K562 (cell line): ENCODE results near the gene FIBP. TPM values are rescaled to one million over a fixed set of nuclear protein-coding genes. Genes with fewer than 3 reads are reported as not detected.

Source experiments
- ATAC-seq: fragments of 200-7000 bp; cut with Tn5 transposase; 3 replicates; pipeline ENCODE4 v1.9.1; 2020; ENCODE audit warnings: moderate library complexity
- BruUV-seq: library from RNA; stranded (reverse); fragments of 400-500 nt; replicated peaks from 2 replicates; lab custom pipeline; 2021; lab: Mats Ljungman, UMichigan
- CTCF ChIA-PET: fragments of 300-600 bp; formaldehyde crosslinking; extraction: SDS; loops from one replicate; lab custom pipeline; 2021; ENCODE audit warnings: low intra/inter-chr PET ratio; lab: Yijun Ruan, JAX
- POLR2A ChIA-PET: fragments of 300-600, 350-650 bp; sonication (Branson Sonifier 250); formaldehyde crosslinking; extraction: SDS; loops from one replicate; lab custom pipeline; 2021; ENCODE audit warnings: antibody characterized with exemption, inconsistent platforms; lab: Yijun Ruan, JAX
- DNase-seq, 4 experiments: peaks; one replicate each; pipeline versions ENCODE4 v3.0.0 to v3.0.0-alpha.2; 2011 to 2018; ENCODE audit warnings: low spot score in 3 of 4, mixed read lengths in 3 of 4; ENCODE audit errors: extremely low read depth in 1 of 4
- FAIRE-seq: peaks from 2 replicates; lab custom pipeline; 2011; peaks lifted over from hg19 to GRCh38; lab: Jason Lieb, UNC
- H2AFZ ChIP-seq: 2 replicates; pipeline ENCODE4 v1.6.0; 2011; ENCODE audit warnings: low read depth, low read length, control low read depth, inconsistent platforms
- H3K27ac ChIP-seq: fragments of 200-600 bp; 3 replicates; pipeline ENCODE4 v1.8.0; 2011; ENCODE audit warnings: low read depth, mild to moderate bottlenecking, control low read depth, inconsistent platforms, low read length, moderate library complexity, mixed read lengths; ENCODE audit errors: extremely low read depth
- H3K27me3 ChIP-seq, 2 experiments: fragments of 300-600 bp in 1 of 2; 2 replicates in 1 of 2; 3 replicates in 1 of 2; pipeline versions ENCODE4 v1.6.0 to v1.8.0; 2011; ENCODE audit warnings: inconsistent platforms in 2 of 2, low read length in 2 of 2, mild to moderate bottlenecking in 1 of 2, mixed read lengths in 1 of 2, moderate library complexity in 1 of 2; ENCODE audit not compliant: control insufficient read depth in 2 of 2, insufficient read depth in 2 of 2
- H3K36me3 ChIP-seq: fragments of 300-600 bp; 3 replicates; pipeline ENCODE4 v1.8.0; 2011; ENCODE audit warnings: mild to moderate bottlenecking, low read length, inconsistent platforms; ENCODE audit not compliant: control insufficient read depth, insufficient read depth
- H3K4me1 ChIP-seq, 2 experiments: fragments of 200-600 bp in 1 of 2; replicated peaks in 1 of 2; 2 replicates in 1 of 2; 3 replicates in 1 of 2; pipeline versions ENCODE4 v1.5.1 to v1.8.0; 2011; ENCODE audit warnings: inconsistent platforms in 2 of 2, low read length in 2 of 2, mild to moderate bottlenecking in 1 of 2, mixed read lengths in 1 of 2, moderate library complexity in 1 of 2; ENCODE audit not compliant: control insufficient read depth in 2 of 2, insufficient read depth in 2 of 2
- H3K4me2 ChIP-seq: 2 replicates; pipeline ENCODE4 v1.6.1; 2011; ENCODE audit warnings: low read length, control low read depth, inconsistent platforms, mixed read lengths; ENCODE audit not compliant: insufficient read depth
- H3K4me3 ChIP-seq: fragments of 200-600 bp; sonication (generic), shearing (Covaris generic); 2 replicates; pipeline ENCODE4 v1.5.1; 2016; ENCODE audit warnings: control low read depth, inconsistent platforms
- H3K79me2 ChIP-seq: fragments of 200-600 bp; 3 replicates; pipeline ENCODE4 v1.8.0; 2011; ENCODE audit warnings: low read length, inconsistent platforms; ENCODE audit not compliant: control insufficient read depth, insufficient read depth
- H3K9ac ChIP-seq, 2 experiments: 2 replicates each; pipeline versions ENCODE4 v1.6.0 to v1.6.1; 2011; ENCODE audit warnings: low read depth in 2 of 2, low read length in 2 of 2, control low read depth in 1 of 2, inconsistent platforms in 1 of 2, mild to moderate bottlenecking in 1 of 2, mixed read lengths in 1 of 2; ENCODE audit not compliant: insufficient read depth in 1 of 2
- H3K9me1 ChIP-seq: one replicate; pipeline ENCODE4 v1.6.0; 2011; ENCODE audit warnings: inconsistent platforms, mild to moderate bottlenecking, low read length, moderate library complexity; ENCODE audit not compliant: control insufficient read depth, insufficient read depth
- H3K9me3 ChIP-seq: replicated peaks from 2 replicates; pipeline ENCODE4 v1.5.1; 2011; ENCODE audit warnings: low read depth, low read length, inconsistent platforms; ENCODE audit not compliant: control insufficient read depth, insufficient read depth
- H4K20me1 ChIP-seq: replicated peaks from 2 replicates; pipeline ENCODE4 v1.6.1; 2011; ENCODE audit warnings: low read length, inconsistent platforms, mixed read lengths; ENCODE audit not compliant: control insufficient read depth, insufficient read depth
- CEBPG ChIP-seq, 3 experiments: fragments of 200-800 bp in 1 of 3; sonication (Bioruptor generic) in 1 of 3; sonication (generic) in 1 of 3; formaldehyde crosslinking in 1 of 3; IDR thresholded peaks in 2 of 3; conservative IDR thresholded peaks in 1 of 3; 2 replicates each; pipeline versions ENCODE4 v1.6.1 to v1.8.0; 2016 to 2022; ENCODE audit warnings: missing compliant biosample characterization in 2 of 3, missing genetic modification characterization in 2 of 3, mild to moderate bottlenecking in 1 of 3, missing genetic modification reagents in 1 of 3
- FOXP1 ChIP-seq: sonication (generic); formaldehyde crosslinking; IDR thresholded peaks from 2 replicates; pipeline ENCODE4 v1.8.0; 2022; ENCODE audit warnings: mild to moderate bottlenecking, missing genetic modification reagents
- PHF21A ChIP-seq: fragments of 450-650 bp; IDR thresholded peaks from 2 replicates; pipeline ENCODE4 v1.6.1; 2017; ENCODE audit warnings: low read depth, borderline replicate concordance
- RAD51 ChIP-seq: fragments of 450-650 bp; IDR thresholded peaks from 2 replicates; pipeline ENCODE4 v1.7.1; 2016; ENCODE audit warnings: low read depth, mild to moderate bottlenecking, borderline replicate concordance
- TOE1 ChIP-seq, 2 experiments: fragments of 450-650 bp in 1 of 2; sonication (generic) in 1 of 2; formaldehyde crosslinking in 1 of 2; IDR thresholded peaks; 2 replicates each; pipeline versions ENCODE4 v1.7.1 to v1.8.0; 2016 to 2022; ENCODE audit warnings: borderline replicate concordance in 2 of 2, mild to moderate bottlenecking in 2 of 2, antibody characterized with exemption in 1 of 2, inconsistent platforms in 1 of 2, low read depth in 1 of 2, missing genetic modification reagents in 1 of 2, moderate library complexity in 1 of 2
- WGBS: fragments of 100-300 bp; shearing (Covaris generic); methylation state at CpG from one replicate; pipeline ENCODE4 v1.1.6; 2016; ENCODE audit warnings: low coverage, mixed read lengths; ENCODE audit not compliant: insufficient coverage; ENCODE audit errors: missing lambda C conversion rate; 5-methylcytosine and 5-hydroxymethylcytosine counted together
- in situ Hi-C: fragments of 300-500 bp; cut with MboI; formaldehyde crosslinking; loops from 4 replicates; pipeline ENCODE4 v1.15.0; 2018; ENCODE audit warnings: inconsistent platforms, mixed read lengths
- intact Hi-C: fragments of 100-400 bp; cut with micrococcal nuclease; formaldehyde crosslinking; loops from 2 replicates; pipeline ENCODE4 v1.14.2; 2022
- polyA plus RNA-seq, 8 experiments: library from polyadenylated mRNA; depleted of rRNA in 4 of 8; stranded (reverse) in 5 of 8; unstranded in 3 of 8; fragments of >200 nt; fragmentation: Nextera tagmentation in 2 of 8; fragmentation: Illumina TruSeq in 1 of 8; extraction: Ambion mirVana in 2 of 8; extraction: Trizol in 1 of 8; gene quantifications; 2 replicates each; pipeline versions ENCODE4 v1.2.1 to v1.2.3, GENCODE V29; 2011 to 2014; ENCODE audit warnings: inconsistent platforms in 1 of 8, missing spikeins in 1 of 8
- total RNA-seq, 7 experiments: library from RNA; depleted of rRNA in 6 of 7; stranded (reverse); fragments of >200 nt in 6 of 7; fragmentation: Illumina TruSeq in 2 of 7; extraction: Trizol in 2 of 7; gene quantifications; 2 replicates each; pipeline versions ENCODE4 v1.2.1 to v1.2.3, GENCODE V29; 2011 to 2021; ENCODE audit warnings: low replicate concordance in 1 of 7
- TF ChIP-seq, protein P1 (sequence below): fragments of 250-450 bp; sonication (Bioruptor Pico); IDR thresholded peaks from 2 replicates; pipeline ENCODE4 v1.9.0; 2021; ENCODE audit warnings: mild to moderate bottlenecking, inconsistent platforms
- TF ChIP-seq, protein P2 (sequence below): sonication (generic); formaldehyde crosslinking; IDR thresholded peaks from 2 replicates; pipeline ENCODE4 v1.8.0; 2022; ENCODE audit warnings: mild to moderate bottlenecking, missing genetic modification reagents
- TF ChIP-seq, protein P3 (sequence below): sonication (generic); formaldehyde crosslinking; IDR thresholded peaks from 2 replicates; pipeline ENCODE4 v1.9.0; 2022; ENCODE audit warnings: mild to moderate bottlenecking, missing genetic modification reagents

The FIBP gene
- total and polyA plus RNA-seq, 9 of the 15 experiments (the other 6 are each of a cell fraction or from before 2014, with no cell fraction given): 41.2 to 79.2 (median 48.6) TPM

DNA sequence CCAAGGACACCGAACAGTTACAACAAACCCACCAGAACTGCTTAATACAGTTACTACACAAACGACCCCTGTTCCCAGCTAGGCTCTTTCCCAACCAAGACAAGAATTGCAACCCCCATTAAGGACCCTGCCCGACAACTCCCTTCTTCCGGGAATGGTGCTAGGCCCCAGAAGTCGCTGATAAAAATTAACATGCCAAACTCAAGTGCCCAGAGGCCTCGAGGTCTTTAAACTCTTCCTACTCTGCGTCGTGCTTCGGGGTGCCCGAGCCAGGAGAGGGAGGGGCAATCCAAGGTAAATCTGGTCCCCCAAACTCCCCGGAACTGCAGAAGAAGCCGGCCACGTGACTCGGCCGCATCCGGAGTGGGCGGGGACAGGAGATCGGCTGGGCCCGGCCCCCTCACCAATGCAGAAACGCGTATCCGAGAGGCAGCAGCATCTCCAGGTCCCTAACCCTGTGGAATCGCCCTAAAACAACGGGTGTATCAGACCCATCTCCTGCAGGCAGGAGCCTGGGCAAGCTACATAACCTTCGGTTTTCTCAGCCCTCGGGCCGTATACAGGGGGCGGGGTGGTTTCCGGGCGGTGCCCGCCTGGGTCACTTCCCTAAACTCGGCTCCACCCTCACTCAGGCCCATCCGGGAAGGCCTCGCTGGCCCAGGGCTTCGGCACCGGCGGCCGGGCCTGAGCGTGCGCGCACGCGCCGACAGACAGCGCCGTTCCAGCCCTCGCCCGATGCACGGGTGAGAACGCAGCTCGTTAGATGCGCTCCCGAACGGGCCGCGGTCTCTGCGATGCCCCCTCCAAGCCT, 31.4 kb downstream of the FIBP start (continued):
- TF ChIP-seq RAD51: peak; percentile 95
- TF ChIP-seq, protein P1, sequence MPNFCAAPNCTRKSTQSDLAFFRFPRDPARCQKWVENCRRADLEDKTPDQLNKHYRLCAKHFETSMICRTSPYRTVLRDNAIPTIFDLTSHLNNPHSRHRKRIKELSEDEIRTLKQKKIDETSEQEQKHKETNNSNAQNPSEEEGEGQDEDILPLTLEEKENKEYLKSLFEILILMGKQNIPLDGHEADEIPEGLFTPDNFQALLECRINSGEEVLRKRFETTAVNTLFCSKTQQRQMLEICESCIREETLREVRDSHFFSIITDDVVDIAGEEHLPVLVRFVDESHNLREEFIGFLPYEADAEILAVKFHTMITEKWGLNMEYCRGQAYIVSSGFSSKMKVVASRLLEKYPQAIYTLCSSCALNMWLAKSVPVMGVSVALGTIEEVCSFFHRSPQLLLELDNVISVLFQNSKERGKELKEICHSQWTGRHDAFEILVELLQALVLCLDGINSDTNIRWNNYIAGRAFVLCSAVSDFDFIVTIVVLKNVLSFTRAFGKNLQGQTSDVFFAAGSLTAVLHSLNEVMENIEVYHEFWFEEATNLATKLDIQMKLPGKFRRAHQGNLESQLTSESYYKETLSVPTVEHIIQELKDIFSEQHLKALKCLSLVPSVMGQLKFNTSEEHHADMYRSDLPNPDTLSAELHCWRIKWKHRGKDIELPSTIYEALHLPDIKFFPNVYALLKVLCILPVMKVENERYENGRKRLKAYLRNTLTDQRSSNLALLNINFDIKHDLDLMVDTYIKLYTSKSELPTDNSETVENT: peak; percentile 69; the same call in 1 of the 2 replicates

DNA sequence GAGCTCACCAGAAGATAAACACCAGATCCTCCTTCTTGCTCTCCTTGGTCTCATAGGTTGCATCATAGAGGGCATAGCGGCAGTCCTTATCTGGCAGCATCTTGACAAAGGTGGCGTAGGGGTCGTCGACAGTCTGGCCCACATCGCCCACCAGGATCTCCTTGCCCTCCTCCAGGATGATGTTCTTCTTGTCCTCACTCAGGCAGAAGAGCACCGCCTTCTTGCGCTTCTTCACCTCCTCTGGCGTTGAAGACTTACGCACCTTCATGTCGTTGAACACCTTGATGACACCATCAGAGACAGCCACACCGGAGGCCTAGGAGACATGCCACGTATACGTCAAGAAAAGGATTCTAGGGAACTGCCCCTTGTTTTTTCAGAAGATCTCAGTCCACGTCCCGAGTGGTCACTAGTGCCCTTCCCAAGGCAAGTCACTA, 32.3 kb downstream of the FIBP start:
- Histone ChIP-seq H3K9ac (peak overlapping the region; percentile 28 to 99; a peak in 1 of 4 replicates), H3K9me3 (peaks cover 7% of the 10 kb centered on the region; the same call in 1 of the 2 replicates)
- WGBS: 90% methylated on average over 15 of the region's 15 CpGs

More for the DNA sequence above, 32.3 kb downstream of the FIBP start:
- Histone ChIP-seq H3K27ac (peak overlapping the region; percentile 96; the same call in 2 of the 3 replicates), H3K4me2 (peak overlapping the region; percentile 95), H3K36me3 (peaks cover 56% of the 10 kb centered on the region), H3K79me2 (peaks cover 50% of the 10 kb centered on the region), H2AFZ (no peak overlapping the region), H3K4me3 (peak overlapping the region; percentile 95; the same call in 1 of the 2 replicates), H3K4me1 (peaks cover 4 to 49% of the 10 kb centered on the region in 2 experiments; a peak in 3 of 5 replicates), H4K20me1 (peaks cover 22% of the 10 kb centered on the region), H3K27me3 (no peaks in the 10 kb centered on the region; a peak in 1 of 5 replicates), H3K9me1 (peaks cover 11% of the 10 kb centered on the region)
- in situ Hi-C loops: no loop called here
- intact Hi-C loops: loop anchor here (5.0 kb wide), 1 partner anchor 46 kb away; the partner anchor contains the start of gene FOSL1
- ChIA-PET CTCF (interaction anchor here (0.6 kb wide), 1 partner anchor 135 kb away, joined by 3 read pairs; no protein-coding TSS in a partner anchor), POLR2A (interaction anchor here (0.6 to 3.6 kb wide), 2 partner anchors 25 to 29 kb away, joined by 3 to 18 read pairs; no protein-coding TSS in a partner anchor)
- TF ChIP-seq FOXP1 (CRISPR knock-in tag) (0 out of 2 replicates have a peak, but pooled peaks have one; percentile 30), CEBPG (CRISPR knock-in tag; IDR thresholded peaks at IDR 0.05) (peak; percentile 35; the same call in 1 of the 2 replicates), CEBPG (tag; conservative IDR thresholded peaks at IDR 0.05 in 1 of 2, IDR thresholded peaks at IDR 0.05 in 1 of 2) (no peak), PHF21A (no peak), TOE1 (IDR thresholded peaks at IDR 0.05; ENCODE audit: borderline replicate concordance) (no peak), TOE1 (CRISPR knock-in tag; IDR thresholded peaks at IDR 0.05; ENCODE audit: borderline replicate concordance, low read depth) (no peak)
- TF ChIP-seq, protein P2, sequence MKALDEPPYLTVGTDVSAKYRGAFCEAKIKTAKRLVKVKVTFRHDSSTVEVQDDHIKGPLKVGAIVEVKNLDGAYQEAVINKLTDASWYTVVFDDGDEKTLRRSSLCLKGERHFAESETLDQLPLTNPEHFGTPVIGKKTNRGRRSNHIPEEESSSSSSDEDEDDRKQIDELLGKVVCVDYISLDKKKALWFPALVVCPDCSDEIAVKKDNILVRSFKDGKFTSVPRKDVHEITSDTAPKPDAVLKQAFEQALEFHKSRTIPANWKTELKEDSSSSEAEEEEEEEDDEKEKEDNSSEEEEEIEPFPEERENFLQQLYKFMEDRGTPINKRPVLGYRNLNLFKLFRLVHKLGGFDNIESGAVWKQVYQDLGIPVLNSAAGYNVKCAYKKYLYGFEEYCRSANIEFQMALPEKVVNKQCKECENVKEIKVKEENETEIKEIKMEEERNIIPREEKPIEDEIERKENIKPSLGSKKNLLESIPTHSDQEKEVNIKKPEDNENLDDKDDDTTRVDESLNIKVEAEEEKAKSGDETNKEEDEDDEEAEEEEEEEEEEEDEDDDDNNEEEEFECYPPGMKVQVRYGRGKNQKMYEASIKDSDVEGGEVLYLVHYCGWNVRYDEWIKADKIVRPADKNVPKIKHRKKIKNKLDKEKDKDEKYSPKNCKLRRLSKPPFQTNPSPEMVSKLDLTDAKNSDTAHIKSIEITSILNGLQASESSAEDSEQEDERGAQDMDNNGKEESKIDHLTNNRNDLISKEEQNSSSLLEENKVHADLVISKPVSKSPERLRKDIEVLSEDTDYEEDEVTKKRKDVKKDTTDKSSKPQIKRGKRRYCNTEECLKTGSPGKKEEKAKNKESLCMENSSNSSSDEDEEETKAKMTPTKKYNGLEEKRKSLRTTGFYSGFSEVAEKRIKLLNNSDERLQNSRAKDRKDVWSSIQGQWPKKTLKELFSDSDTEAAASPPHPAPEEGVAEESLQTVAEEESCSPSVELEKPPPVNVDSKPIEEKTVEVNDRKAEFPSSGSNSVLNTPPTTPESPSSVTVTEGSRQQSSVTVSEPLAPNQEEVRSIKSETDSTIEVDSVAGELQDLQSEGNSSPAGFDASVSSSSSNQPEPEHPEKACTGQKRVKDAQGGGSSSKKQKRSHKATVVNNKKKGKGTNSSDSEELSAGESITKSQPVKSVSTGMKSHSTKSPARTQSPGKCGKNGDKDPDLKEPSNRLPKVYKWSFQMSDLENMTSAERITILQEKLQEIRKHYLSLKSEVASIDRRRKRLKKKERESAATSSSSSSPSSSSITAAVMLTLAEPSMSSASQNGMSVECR (CRISPR knock-in tag): 0 out of 2 replicates have a peak, but pooled peaks have one; percentile 10
- TF ChIP-seq, protein P3, sequence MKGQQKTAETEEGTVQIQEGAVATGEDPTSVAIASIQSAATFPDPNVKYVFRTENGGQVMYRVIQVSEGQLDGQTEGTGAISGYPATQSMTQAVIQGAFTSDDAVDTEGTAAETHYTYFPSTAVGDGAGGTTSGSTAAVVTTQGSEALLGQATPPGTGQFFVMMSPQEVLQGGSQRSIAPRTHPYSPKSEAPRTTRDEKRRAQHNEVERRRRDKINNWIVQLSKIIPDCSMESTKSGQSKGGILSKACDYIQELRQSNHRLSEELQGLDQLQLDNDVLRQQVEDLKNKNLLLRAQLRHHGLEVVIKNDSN (CRISPR knock-in tag): peak; percentile 13; the same call in 1 of the 2 replicates
- ATAC-seq (no peak), FAIRE-seq (no peak), DNase-seq (no peak)
- no TSS peak for BruUV-seq
